ENCODE results near the gene CDX1.

Gene CDX1

GRCh38 chr5:150196986-150197385 is 30.4 kb downstream of the CDX1 start:
- Histone ChIP-seq H3K4me1 (ENCODE audit: control insufficient read depth in 1 of 2, insufficient read depth in 1 of 2, low read depth in 1 of 2, low read length in 1 of 2) (no peaks in the 10 kb centered on the region), H3K27me3 (peaks cover 19% of the 10 kb centered on the region), H3K36me3 (no peaks in the 10 kb centered on the region), H3K9me3 (no peaks in the 10 kb centered on the region), H3K4me3 (ENCODE audit: low read depth in 1 of 2, low read length in 1 of 2) (no peak overlapping the region), H3K27ac (no peak overlapping the region)
- TF ChIP-seq CTCF (IDR thresholded peaks at IDR 0.05), result no peak

DNA sequence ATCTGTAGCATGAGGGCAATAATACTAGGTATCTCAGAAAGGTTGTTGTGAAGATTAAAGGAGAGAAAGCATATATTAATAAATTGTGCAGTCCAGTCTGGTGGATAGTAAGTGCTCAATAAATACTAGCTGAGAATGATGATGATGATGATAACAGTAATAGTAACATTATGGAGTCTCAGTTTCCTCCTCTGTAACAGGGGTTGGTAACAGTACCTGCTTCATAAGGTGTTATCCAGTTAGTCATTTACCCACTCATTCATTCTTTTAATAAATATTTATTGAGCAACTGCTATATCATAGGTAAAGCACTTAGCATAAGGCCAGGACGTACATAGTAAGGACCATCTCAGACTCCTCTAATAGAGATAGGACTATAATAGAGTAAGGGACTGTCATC is 30.9 kb downstream of the CDX1 start:
- H3K9me3 ChIP-seq, result no peaks in the 10 kb centered on the region
- peaks cover 14% of the 10 kb centered on the region for H3K27me3 ChIP-seq
- H3K4me1 ChIP-seq (ENCODE audit: control insufficient read depth in 1 of 2, insufficient read depth in 1 of 2, low read depth in 1 of 2, low read length in 1 of 2), result no peaks in the 10 kb centered on the region
- H3K36me3 ChIP-seq, result no peaks in the 10 kb centered on the region
- TF ChIP-seq CTCF (IDR thresholded peaks at IDR 0.05), result no peak
- H3K27ac ChIP-seq, result no peak overlapping the region
- H3K4me3 ChIP-seq (ENCODE audit: low read depth in 1 of 2, low read length in 1 of 2), result no peak overlapping the region

DNA sequence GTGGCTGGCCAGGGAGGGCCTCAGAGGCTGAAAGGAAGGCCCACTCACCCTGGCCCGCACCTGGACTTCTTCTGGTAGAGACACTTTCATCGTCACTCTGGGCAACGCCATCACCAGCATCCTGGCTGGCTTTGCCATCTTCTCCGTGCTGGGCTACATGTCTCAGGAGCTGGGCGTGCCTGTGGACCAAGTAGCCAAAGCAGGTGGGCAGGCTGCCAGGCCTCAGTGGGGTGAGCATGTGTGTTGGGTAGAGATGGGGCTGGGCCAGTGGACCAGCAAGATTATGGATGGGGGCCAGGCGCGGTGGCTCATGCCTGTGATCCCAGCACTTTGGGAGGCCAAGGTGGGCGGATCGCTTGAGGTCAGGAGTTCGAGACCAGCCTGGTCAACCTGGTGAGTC is 35.9 kb downstream of the CDX1 start:
- Histone ChIP-seq H3K4me3 (ENCODE audit: low read depth in 1 of 2, low read length in 1 of 2) (no peak overlapping the region), H3K27ac (no peak overlapping the region), H3K4me1 (ENCODE audit: control insufficient read depth in 1 of 2, insufficient read depth in 1 of 2, low read depth in 1 of 2, low read length in 1 of 2) (no peaks in the 10 kb centered on the region), H3K27me3 (peaks cover 9% of the 10 kb centered on the region), H3K9me3 (no peaks in the 10 kb centered on the region), H3K36me3 (no peaks in the 10 kb centered on the region)
- no peak for TF ChIP-seq CTCF (IDR thresholded peaks at IDR 0.05)

GRCh38 chr5:150203832-150204589 is 37.4 kb downstream of the CDX1 start:
- H3K4me3 ChIP-seq (ENCODE audit: low read depth in 1 of 2, low read length in 1 of 2), result no peak overlapping the region
- TF ChIP-seq CTCF (IDR thresholded peaks at IDR 0.05), result no peak
- H3K36me3 ChIP-seq, result no peaks in the 10 kb centered on the region
- no peaks in the 10 kb centered on the region for H3K4me1 ChIP-seq (ENCODE audit: control insufficient read depth in 1 of 2, insufficient read depth in 1 of 2, low read depth in 1 of 2, low read length in 1 of 2)
- no peak overlapping the region for H3K27ac ChIP-seq
- no peaks in the 10 kb centered on the region for H3K9me3 ChIP-seq
- H3K27me3 ChIP-seq, result peaks cover 24% of the 10 kb centered on the region

GRCh38 chr5:150204590-150204960 is 38.0 kb downstream of the CDX1 start:
- H3K27ac ChIP-seq, result no peak overlapping the region
- no peak overlapping the region for H3K4me3 ChIP-seq (ENCODE audit: low read depth in 1 of 2, low read length in 1 of 2)
- H3K9me3 ChIP-seq, result no peaks in the 10 kb centered on the region
- H3K4me1 ChIP-seq (ENCODE audit: control insufficient read depth in 1 of 2, insufficient read depth in 1 of 2, low read depth in 1 of 2, low read length in 1 of 2), result peaks cover 0 to 3% of the 10 kb centered on the region in 2 experiments
- no peaks in the 10 kb centered on the region for H3K36me3 ChIP-seq
- TF ChIP-seq CTCF (IDR thresholded peaks at IDR 0.05), result no peak
- H3K27me3 ChIP-seq, result peaks cover 30% of the 10 kb centered on the region

Data from neutrophil (primary cell).